ENCODE results near the gene MST1. TPM values are rescaled to one million over a fixed set of nuclear protein-coding genes. Genes with fewer than 3 reads are reported as not detected.

The MST1 gene
- total and polyA plus RNA-seq, 2 of the 4 experiments (the other 2 are of a cell fraction), result 1.3 to 13.0 TPM

GRCh38 chr3:49712166-49712565, 22.9 kb upstream of the MST1 start:
- intact Hi-C loops (cut with micrococcal nuclease) (no loop called here), dilution Hi-C loops (cut with HindIII; ENCODE audit: low sequenced_read_pairs, unreplicated experiment) (no loop called here), in situ Hi-C loops (cut with MboI; ENCODE audit: low sequenced_read_pairs) (no loop called here)
- H2BK15ac ChIP-seq (ENCODE audit: low read depth, low read length), result no peak overlapping the region
- H2BK5ac ChIP-seq (ENCODE audit: low read depth, low read length, poor library complexity, severe bottlenecking), result no peak overlapping the region
- ATAC-seq (ENCODE audit: low read depth) (no peak), DNase-seq (no peak)
- WGBS, 2 experiments (ENCODE audit: extremely low coverage in 2 of 2, insufficient read length in 1 of 2), result 99% methylated on average over 11 of the region's 11 CpGs; no CpG with 5 or more reads in 1 of the 2 experiments
- H2AK9ac ChIP-seq (replicated peaks; ENCODE audit: low read depth, low read length, poor library complexity), result no peak overlapping the region
- no peak overlapping the region for H3K9ac ChIP-seq (ENCODE audit: low read depth, low read length)
- H2BK20ac ChIP-seq (ENCODE audit: low read depth, low read length), result no peak overlapping the region
- H3K56ac ChIP-seq (ENCODE audit: extremely low read depth, insufficient read depth, low read length), result no peak overlapping the region
- no peaks in the 10 kb centered on the region for H4K20me1 ChIP-seq (ENCODE audit: insufficient read depth, low read length)
- no peak overlapping the region for H2AK5ac ChIP-seq (ENCODE audit: low read depth, low read length)
- H3K4me2 ChIP-seq (ENCODE audit: low read depth, low read length), result no peak overlapping the region
- no peaks in the 10 kb centered on the region for H3K79me1 ChIP-seq (ENCODE audit: low read depth in 1 of 2, low read length in 2 of 2)
- H3K36me3 ChIP-seq (ENCODE audit: control insufficient read depth, insufficient read depth, low read length), result peaks cover 14% of the 10 kb centered on the region; the same call in 1 of the 2 replicates
- H3K27me3 ChIP-seq (ENCODE audit: control insufficient read depth, insufficient read depth, low read length), result no peaks in the 10 kb centered on the region
- no peak overlapping the region for H3K18ac ChIP-seq (ENCODE audit: low read depth, low read length)
- no TSS peak for BruUV-seq (replicated peaks)
- no peak overlapping the region for H2BK120ac ChIP-seq (ENCODE audit: low read depth, low read length)
- no peak overlapping the region for H4K91ac ChIP-seq (ENCODE audit: insufficient read depth, low read depth, low read length)
- no peak overlapping the region for H3K27ac ChIP-seq (ENCODE audit: insufficient read depth, low read length)
- no peaks in the 10 kb centered on the region for H3K4me1 ChIP-seq (ENCODE audit: control insufficient read depth, insufficient read depth, low read length)
- ChIA-PET CTCF (no interaction called here), POLR2A (ENCODE audit: unreplicated experiment) (no interaction called here)
- H4K5ac ChIP-seq (ENCODE audit: low read depth, low read length), result no peak overlapping the region
- no peaks in the 10 kb centered on the region for H3K9me3 ChIP-seq (ENCODE audit: control insufficient read depth, insufficient read depth, low read length)
- no peak overlapping the region for H4K8ac ChIP-seq (ENCODE audit: low read depth in 2 of 2, low read length in 2 of 2)
- no peak overlapping the region for H3K14ac ChIP-seq (replicated peaks; ENCODE audit: low read depth, low read length)
- no peaks in the 10 kb centered on the region; the same call in 1 of the 2 replicates for H3K9me1 ChIP-seq (ENCODE audit: insufficient read depth, low read length)
- TF ChIP-seq MAZ (IDR thresholded peaks at IDR 0.05; ENCODE audit: borderline replicate concordance, low read depth, low read length), result no peak
- TF ChIP-seq SMC3 (IDR thresholded peaks at IDR 0.05; ENCODE audit: low read depth, low read length), result no peak
- TF ChIP-seq FOS (IDR thresholded peaks at IDR 0.05; ENCODE audit: low read depth, low read length), result no peak
- TF ChIP-seq POLR2A (IDR thresholded peaks at IDR 0.05; ENCODE audit: low read depth, low read length), result no peak
- no peak for TF ChIP-seq RCOR1 (IDR thresholded peaks at IDR 0.05; ENCODE audit: insufficient replicate concordance, low read length)
- no peak for TF ChIP-seq NFE2L2 (IDR thresholded peaks at IDR 0.05; ENCODE audit: low read depth, low read length)
- no peak for TF ChIP-seq USF2 (IDR thresholded peaks at IDR 0.05; ENCODE audit: low read depth, low read length)
- TF ChIP-seq ELK1 (IDR thresholded peaks at IDR 0.05; ENCODE audit: borderline replicate concordance, low read depth, low read length), result no peak
- no peak for TF ChIP-seq RFX5 (IDR thresholded peaks at IDR 0.05; ENCODE audit: low read depth, low read length)
- no peak for TF ChIP-seq CEBPB (IDR thresholded peaks at IDR 0.05; ENCODE audit: low read depth, low read length)
- TF ChIP-seq MXI1 (IDR thresholded peaks at IDR 0.05; ENCODE audit: borderline replicate concordance, low read depth, low read length), result no peak
- no peak for TF ChIP-seq MAFK (IDR thresholded peaks at IDR 0.05; ENCODE audit: low read depth, low read length)
- TF ChIP-seq BHLHE40 (IDR thresholded peaks at IDR 0.05; ENCODE audit: low read depth, low read length), result no peak
- no peak for TF ChIP-seq RAD21 (IDR thresholded peaks at IDR 0.05; ENCODE audit: low read length)
- no peak overlapping the region for H3K4ac ChIP-seq (ENCODE audit: low read depth, low read length)
- H2AFZ ChIP-seq (replicated peaks; ENCODE audit: low read length, poor library complexity), result no peak overlapping the region
- H3K4me3 ChIP-seq (ENCODE audit: insufficient read depth, low read depth, low read length), result no peak overlapping the region
- no peak overlapping the region for H3K23ac ChIP-seq (ENCODE audit: low read depth, low read length)
